DMS 273 treated with DMSO at 0.1 percent for 48 hours (cell line): ENCODE measurements around the gene LCN15.
"Not testable (repeated sequence)": the region's sequence is repeated elsewhere in the genome, so short reads cannot be mapped to it uniquely, and the experiment has no call there.

Experiments used
- DNase-seq: peaks from one replicate; lab custom pipeline; 2025; lab: John Stamatoyannopoulos, UW

The LCN15 gene

GRCh38 chr9:136764301-136764891, at the start of gene LCN15:
Gene LCN15, minus strand, starts transcription at chr9:136764518. Its CDS starts 30 bp downstream, at chr9:136764488.
- no peak for DNase-seq

- DNase-seq: no peak
These were observed 44.5 kb upstream of the LCN15 start for GRCh38 chr9:136808806-136809158.

DNA sequence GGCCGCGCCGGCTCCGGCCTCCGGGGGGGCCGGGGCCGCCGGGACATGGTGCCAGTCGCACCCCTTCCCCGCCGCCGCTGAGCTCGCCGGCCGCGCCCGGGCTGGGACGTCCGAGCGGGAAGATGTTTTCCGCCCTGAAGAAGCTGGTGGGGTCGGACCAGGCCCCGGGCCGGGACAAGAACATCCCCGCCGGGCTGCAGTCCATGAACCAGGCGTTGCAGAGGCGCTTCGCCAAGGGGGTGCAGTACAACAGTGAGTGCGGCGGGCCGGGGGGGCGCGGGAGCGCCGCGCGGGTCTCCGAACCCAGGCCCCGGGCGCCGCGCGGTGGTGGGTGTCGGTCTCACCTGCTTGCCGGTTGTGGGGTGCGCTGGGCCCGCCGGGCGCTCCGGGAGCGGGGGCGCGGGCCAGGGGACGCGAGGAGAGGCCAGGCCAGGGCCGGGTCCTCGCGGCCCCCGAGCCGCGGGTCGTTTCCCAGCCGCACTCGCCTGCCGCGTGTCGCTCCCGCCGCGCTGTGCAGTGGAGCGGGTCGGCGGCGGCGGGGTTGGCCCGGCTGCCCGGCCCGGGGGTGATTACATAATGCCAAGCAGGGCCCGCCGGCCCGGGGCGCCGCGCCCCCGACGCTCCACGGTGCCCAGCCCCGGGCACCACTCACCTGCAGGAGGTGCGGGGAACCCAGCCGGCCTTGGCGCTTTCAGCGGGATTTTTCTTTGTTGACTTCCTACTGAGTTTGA, 43.9 kb upstream of the LCN15 start:
- no peak for DNase-seq

DNA sequence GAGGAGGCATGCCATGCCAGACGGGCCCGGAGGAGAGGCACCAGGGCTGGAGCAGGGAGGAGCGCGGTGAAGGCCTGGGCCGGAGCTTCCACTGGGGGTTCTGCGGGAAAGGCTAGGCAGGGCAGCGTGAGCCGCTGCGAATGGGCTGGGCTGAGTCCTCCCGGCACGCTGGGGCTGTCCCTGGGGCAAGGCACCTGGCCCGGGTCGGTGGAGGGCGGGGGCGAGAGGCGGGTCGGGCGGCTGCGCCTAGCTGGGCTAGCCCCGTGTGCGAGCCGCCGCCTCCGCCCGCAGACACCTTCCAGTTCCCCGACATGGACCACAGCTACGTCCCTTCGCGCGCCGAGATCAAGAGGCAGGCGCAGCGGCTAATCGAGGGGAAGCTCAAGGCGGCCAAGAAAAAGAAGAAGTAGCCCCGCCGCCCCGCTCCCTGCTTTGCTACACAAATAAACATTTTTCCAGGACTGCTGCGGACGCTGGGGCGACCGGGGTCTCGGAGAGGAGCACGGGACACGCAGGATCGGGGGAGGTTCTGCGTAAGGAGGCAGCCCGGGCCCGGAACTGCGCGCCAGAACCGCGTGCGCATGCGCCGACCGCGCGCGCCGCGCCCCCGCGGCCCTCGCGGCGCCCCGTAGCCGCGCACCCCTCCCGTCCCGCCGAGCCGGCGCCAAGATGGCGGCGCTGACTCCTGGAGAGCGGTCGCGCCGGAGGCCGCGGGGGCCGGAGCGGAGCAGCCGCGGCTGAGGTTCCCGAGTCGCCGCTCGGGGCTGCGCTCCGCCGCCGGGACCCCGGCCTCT, 43.2 kb upstream of the LCN15 start, which contains the start of gene RABL6:
Gene RABL6, plus strand, starts transcription at position 668 of the 794 bp plus-strand sequence. CDS start 249 bp downstream, outside the sequence.
- DNase-seq: peak; percentile 44

DNA sequence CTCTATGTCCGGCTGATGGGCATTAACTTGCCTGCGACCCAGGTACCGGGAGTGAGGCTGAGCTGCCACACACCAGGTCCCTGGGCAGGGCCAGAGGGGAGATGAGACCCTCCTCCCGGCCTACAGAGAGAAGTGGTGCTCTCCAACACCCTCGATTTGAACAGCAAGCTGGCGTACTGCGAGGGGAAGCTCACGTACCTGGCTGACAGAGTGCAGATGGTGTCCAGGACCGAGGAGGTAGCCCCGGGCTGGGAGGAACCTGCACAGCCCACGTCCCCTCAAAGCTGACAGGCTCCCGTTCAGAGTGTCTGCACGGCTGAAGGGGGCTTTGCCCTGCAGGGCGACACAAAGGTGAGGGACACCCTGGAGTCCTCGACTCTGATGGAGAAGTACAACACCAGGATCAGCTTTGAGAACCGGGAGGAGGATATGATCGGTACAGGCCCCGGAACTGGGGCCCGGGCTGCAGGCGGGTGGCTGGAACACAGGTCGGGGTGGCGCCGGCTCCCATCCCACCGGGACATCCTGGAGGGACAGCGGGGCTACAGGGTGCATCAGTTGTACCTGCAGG, 42.4 kb upstream of the LCN15 start:
- DNase-seq: no peak

DNA sequence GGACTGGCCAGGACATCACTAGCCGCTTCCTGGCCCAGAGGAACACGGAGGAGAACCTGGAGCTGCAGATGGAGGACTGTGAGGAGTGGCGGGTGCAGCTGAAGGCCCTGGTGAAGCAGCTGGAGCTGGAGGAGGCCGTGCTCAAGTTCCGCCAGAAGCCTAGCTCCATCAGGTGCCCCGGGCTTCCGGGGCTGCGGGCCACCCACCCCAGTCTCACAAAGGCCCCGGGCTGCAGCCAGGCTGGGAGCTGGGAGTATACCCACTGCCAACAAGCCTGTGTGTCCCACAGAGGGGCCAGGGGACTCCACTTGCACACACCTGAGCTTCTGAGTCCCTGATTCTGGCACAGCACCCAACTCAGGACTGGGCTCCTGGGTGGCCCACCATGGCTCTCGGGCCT, 41.7 kb upstream of the LCN15 start:
- no peak for DNase-seq

DNA sequence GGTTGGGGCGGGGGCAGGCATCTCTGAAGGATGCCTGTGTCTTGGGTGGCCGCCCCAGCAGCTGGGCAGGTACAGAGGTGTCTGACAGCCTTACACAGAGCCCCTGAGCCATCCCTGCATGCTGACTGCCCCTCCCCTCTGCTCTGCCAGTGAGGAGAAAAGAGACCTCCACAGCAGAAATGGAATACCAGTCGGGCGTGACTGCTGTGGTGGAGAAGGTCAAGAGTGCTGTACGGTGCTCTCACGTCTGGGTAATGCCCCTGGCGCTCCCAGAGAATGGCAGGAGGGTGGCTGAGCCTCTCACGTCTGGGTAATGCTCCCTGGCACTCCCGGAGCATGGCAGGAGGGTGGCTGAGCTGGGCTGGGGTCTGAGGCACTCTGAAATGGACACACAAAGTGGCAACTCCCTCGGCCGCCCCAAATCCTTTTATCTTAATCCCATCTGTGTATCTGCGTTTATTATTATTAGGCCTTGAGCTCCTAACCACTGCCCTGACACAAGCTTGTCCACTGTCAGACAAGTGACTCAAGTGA, 41.0 kb upstream of the LCN15 start:
- DNase-seq: no peak

GRCh38 chr9:136804509-136805206, 40.3 kb upstream of the LCN15 start:
- no peak for DNase-seq

DNA sequence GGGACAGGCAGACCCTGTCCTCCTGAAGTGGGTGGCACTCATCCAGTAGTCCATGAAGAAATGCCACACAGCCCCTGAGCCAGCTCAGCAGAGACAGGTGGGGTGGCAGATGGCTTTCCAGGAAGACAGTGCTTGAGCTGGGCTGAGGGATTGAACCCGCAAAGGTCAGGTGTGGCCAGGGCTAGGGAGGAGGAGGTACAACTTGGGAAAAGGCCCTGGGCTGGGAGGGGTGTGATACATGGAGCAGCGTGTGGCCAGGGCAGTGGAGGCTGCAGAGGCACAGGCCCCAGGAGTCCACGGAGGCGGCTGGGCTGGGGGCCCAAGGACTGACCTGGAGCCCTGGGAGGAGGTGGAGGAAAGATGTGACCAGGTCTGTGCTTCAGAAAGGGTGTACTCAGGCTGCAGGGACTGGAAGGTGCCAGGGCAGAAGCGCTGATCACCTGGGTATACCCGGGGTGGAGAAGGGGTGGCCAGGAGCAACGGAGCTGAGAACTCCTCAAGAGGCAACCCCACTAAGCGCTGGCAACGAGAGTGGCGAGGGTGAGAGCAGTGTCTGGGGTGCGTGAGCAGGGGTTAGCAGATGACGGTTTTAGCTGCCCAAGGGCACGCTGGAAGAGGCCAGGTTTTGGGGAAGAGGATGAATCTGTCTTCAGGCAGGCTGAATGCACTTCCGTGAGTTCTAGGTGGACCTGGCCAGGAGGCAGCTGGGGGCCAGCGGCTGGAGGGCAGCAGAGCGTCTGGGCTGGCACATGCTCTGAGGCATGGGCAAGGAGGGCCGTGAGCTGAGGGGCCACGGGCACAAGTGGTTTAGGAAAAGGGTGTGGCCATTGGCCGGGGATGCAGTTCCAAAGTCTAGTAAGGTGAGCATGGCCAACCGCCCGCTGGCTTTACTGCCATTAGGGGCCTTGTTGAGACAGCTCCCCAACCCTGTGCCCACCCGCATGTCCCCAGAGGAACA, 39.5 kb upstream of the LCN15 start:
- no peak for DNase-seq

DNA sequence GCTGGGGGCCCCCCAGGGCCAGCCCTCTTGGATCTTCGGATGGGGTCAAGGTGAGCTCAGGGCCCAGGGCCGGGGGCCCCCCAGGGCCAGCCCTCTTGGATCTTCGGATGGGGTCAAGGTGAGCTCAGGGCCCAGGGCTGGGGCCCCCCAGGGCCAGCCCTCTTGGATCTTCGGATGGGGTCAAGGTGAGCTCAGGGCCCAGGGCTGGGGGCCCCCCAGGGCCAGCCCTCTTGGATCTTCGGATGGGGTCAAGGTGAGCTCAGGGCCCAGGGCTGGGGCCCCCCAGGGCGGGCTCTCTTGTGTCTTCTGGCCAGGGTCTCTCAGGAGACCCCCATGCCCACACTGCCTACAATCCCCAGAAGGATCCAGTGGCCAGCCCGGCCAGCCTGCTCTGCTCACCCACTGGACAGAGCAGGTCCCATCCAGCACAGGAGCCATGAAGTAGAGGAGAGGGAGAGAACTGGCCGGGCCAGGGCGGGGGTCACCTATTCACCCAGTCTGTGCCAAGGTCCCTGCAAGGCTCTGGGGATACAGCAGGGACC, 38.8 kb upstream of the LCN15 start:
- not testable (repeated sequence) for DNase-seq

GRCh38 chr9:136802321-136802720, 38.0 kb upstream of the LCN15 start:
- DNase-seq: no peak

DNA sequence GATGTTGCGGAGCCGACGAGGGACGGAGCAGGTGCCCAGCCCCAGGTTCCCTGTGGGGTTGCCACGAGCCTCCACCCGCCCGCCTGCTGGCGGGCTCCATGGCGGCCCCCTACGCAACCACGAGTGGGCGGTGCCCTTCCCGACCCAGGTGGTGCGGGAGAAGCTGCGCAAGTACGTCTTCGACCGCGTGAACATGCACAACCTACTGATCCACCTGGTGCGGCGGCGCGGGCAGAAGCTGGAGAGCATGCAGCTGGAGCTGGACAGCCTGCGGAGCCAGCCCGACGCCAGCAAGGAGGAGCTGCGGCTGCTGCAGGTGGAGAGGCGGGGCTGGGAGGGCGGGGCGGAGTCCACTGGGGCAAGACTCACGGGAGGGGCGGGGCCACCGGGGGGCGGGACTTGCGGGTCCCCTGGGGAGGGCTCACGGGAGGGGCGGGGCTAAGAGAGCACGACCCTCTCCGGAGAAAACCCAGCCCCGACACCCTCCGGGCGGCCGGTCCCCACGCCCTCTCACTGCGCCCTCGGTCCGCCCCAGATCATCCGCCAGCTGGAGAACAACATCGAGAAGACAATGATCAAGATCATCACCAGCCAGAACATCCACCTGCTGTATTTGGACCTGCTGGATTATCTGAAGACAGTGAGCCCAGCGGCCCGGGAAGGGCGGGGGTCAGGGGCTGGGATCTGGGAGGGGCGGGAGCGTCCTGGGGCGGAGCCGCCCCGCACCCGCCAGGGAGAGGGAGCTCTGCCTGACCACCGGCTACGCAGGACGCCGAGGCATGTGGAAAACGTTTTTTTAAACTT, 35.7 kb upstream of the LCN15 start:
- DNase-seq: peak; percentile 45

- no peak for DNase-seq
These were observed 34.9 kb upstream of the LCN15 start for GRCh38 chr9:136799079-136799853.

GRCh38 chr9:136798708-136799078, 34.4 kb upstream of the LCN15 start:
- no peak for DNase-seq

DNA sequence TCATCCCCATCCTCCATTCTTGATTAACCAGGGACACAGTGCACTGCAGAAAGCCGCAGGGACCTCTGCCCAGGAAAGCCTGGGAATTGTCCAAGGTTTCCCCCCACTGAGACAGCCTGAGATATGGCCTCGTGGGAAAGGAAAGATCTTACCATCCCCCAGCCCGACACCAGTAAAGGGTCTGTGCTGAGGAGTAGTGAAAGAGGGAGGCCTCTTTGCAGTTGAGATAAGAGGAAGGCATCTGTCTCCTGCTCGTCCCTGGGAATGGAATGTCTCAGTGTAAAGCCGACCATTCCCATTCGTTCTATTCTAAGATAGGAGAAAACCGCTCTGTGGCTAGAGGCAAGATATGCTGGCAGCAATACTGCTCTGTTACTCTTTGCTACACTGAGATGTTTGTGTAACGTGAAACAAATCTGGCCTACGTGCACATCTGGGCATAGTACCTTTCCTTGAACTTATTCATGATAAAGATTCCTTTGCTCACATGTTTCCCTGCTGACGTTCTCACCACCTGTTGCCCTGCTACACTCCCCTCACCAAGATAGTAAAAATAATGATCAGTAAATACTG, 32.5 kb upstream of the LCN15 start:
- not testable (repeated sequence) for DNase-seq

DNA sequence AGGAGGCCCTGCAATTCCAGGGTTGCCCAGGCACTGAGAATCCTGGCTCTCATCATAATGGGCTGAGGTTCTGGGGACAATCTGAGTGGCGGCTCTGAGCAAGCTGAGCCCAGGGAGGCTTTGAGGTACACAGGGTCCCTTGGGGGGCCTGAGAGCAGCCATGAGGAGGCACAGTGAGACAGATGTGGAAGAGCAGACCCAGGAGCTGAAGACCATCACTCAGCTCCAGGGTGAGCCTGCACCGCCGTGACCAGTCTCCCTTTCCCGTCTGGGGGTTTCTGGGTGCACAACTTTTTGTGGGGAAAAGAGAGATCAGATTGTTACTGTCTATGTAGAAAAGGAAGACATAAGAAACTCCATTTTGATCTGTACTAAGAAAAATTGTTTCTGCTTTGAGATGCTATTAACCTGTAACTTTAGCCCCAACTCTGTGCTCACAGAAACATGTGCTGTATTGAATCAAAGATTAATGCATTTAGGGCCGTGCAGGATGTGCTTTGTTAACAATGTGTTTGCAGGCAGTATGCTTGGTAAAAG, 32.0 kb upstream of the LCN15 start, which contains the start of gene CCDC183:
Gene CCDC183, plus strand, starts transcription at position 101 of the 537 bp plus-strand sequence. Its CDS starts 60 bp downstream, at position 161.
- DNase-seq: no peak

DNA sequence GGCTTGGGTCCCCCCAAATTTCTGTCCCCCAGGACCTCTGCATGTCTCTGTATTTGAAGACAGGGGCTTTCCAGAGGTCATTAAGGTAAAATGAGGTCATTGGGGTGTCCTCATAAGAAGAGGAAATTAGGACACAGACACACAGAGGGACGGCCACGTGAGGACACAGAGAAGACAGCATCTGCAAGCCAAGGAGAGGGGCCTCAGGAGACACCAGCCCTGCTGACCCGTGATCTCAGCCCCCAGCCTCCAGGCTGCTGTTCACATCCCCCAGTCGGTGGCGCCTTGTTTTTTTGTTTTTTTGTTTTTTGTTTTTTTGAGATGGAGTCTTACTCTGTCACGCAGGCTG, 30.7 kb upstream of the LCN15 start:
- DNase-seq: no peak
